Left lung (tissue), 10 donors: ENCODE results near the gene FYN. TPM values are rescaled to one million over a fixed set of nuclear protein-coding genes. Genes with fewer than 3 reads are reported as not detected.

Experiments used
- ATAC-seq: fragments of 200-7000 bp; cut with Tn5 transposase; one replicate; pipeline ENCODE4 v1.9.1; 2020; ENCODE audit warnings: moderate library complexity
- DNase-seq, 4 donors: peaks; one replicate each; pipeline ENCODE4 v3.0.0-alpha.2; 2013 to 2020
- H3K27ac ChIP-seq, 2 donors: fragments of 200-600 bp; sonication (generic) in 1 of 2; one replicate each; pipeline versions ENCODE4 v1.5.0 to v1.8.0; 2020 to 2021
- H3K27me3 ChIP-seq, 2 donors: fragments of 200-600 bp; sonication (generic) in 1 of 2; one replicate each; pipeline versions ENCODE4 v1.5.0 to v1.8.0; 2020 to 2021
- H3K36me3 ChIP-seq, 2 donors: fragments of 200-600 bp; sonication (generic) in 1 of 2; one replicate each; pipeline versions ENCODE4 v1.5.0 to v1.8.0; 2020 to 2021
- H3K4me1 ChIP-seq, 2 donors: fragments of 200-600 bp; one replicate each; pipeline ENCODE4 v1.8.0; 2021
- H3K4me3 ChIP-seq, 2 donors: fragments of 200-600 bp; sonication (generic) in 1 of 2; one replicate each; pipeline versions ENCODE4 v1.5.0 to v1.8.0; 2020 to 2021; ENCODE audit warnings: mild to moderate bottlenecking in 1 of 2
- H3K9me3 ChIP-seq, 2 donors: fragments of 200-600 bp; sonication (generic) in 1 of 2; one replicate each; pipeline versions ENCODE4 v1.5.0 to v1.8.0; 2020 to 2021
- intact Hi-C, 2 donors: fragments of 100-400 bp; cut with DNase I; formaldehyde crosslinking; loops; one replicate each; pipeline versions ENCODE4 v1.11.2 to v1.14.2; 2022
- polyA plus RNA-seq, 6 donors: library from polyadenylated mRNA; unstranded; fragments of 120-200 nt; gene quantifications; one replicate each; pipeline ENCODE4 v1.2.1, GENCODE V29; 2013; ENCODE audit not compliant: insufficient read length in 6 of 6
- total RNA-seq, 2 donors: library from RNA; stranded (reverse); fragmentation: NEBNext Ultra II Directional; extraction: Animal tissue kit (Norgen Biotek cat#: 25700); gene quantifications; one replicate each; pipeline ENCODE4 v1.2.1, GENCODE V29; 2021
- TF ChIP-seq, protein P1 (sequence below), 2 donors: fragments of 200-600 bp; sonication (generic) in 1 of 2; IDR thresholded peaks; one replicate each; pipeline versions ENCODE4 v1.5.0 to v1.8.0; 2021; ENCODE audit warnings: antibody characterized with exemption in 2 of 2
- donor health status: DM: no; HTN: yes; CAD: no.
- donor health status: DM: no; HTN: no; CAD: no.

Gene FYN
- total and polyA plus RNA-seq, 8 donors = 58.8 to 165 (median 144) TPM

GRCh38 chr6:111626441-111626840 lies 246.8 kb downstream of the FYN start:
- peak overlapping the region in 1 of 2 donors; percentile 57 for H3K27ac ChIP-seq
- DNase-seq (peak in 1 of 4 donors; percentile 10), ATAC-seq (peak; percentile 18)
- no peaks in the 10 kb centered on the region for H3K27me3 ChIP-seq
- intact Hi-C loops = no loop called here
- H3K9me3 ChIP-seq = peaks cover 0 to 5% of the 10 kb centered on the region in 2 donors
- TF ChIP-seq, protein P1, sequence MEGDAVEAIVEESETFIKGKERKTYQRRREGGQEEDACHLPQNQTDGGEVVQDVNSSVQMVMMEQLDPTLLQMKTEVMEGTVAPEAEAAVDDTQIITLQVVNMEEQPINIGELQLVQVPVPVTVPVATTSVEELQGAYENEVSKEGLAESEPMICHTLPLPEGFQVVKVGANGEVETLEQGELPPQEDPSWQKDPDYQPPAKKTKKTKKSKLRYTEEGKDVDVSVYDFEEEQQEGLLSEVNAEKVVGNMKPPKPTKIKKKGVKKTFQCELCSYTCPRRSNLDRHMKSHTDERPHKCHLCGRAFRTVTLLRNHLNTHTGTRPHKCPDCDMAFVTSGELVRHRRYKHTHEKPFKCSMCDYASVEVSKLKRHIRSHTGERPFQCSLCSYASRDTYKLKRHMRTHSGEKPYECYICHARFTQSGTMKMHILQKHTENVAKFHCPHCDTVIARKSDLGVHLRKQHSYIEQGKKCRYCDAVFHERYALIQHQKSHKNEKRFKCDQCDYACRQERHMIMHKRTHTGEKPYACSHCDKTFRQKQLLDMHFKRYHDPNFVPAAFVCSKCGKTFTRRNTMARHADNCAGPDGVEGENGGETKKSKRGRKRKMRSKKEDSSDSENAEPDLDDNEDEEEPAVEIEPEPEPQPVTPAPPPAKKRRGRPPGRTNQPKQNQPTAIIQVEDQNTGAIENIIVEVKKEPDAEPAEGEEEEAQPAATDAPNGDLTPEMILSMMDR (IDR thresholded peaks at IDR 0.05) = no peak
- H3K4me3 ChIP-seq = no peak overlapping the region
- peaks cover 0 to 10% of the 10 kb centered on the region in 2 donors for H3K4me1 ChIP-seq
- H3K36me3 ChIP-seq = no peaks in the 10 kb centered on the region

DNA sequence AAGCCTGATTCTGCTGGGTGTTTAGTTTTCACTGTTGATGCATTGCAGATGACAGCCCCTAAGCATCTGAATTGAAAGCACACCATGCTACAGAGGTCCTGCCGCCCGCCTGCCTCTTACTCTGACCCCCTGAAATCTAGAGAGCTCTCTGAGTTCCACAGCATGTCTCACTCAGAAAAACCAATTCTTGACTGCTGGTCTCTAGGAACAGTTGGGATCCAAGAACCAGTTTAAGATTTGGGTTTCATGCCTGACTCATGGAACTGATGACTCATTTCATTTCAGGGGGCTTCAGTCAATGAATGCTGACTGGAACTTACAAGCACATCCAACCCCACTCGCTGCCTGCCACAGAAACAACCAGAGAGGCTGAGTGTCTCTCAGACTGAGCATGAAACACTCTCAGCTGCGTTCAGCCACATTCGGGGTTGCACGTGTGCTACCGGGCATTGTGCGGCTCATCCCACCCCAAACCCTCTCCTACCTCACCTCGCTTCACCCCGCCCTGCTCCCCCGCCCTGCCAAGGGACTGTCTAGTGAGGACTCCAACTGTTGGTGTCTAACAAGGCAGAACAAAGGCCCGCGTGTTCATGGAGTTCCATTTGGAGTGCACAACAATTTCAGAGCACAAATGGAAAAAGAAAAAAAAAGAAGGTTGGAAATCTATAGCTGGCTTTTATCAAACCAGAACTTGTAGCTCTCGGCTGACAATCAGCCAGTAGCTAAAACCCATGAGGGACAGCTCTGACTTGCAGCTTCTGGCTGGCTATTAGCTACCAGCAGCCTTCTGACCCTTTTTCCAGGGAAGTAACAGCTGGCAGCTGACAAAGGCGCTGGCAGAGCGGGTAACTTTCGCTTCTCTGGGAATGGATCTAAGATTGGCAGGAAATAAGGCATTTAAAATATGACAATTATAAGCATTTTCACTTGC lies 247.5 kb downstream of the FYN start:
- Histone ChIP-seq H3K27ac (peak overlapping the region; percentile 57 to 60), H3K27me3 (no peaks in the 10 kb centered on the region), H3K4me3 (no peak overlapping the region), H3K9me3 (peaks cover 0 to 5% of the 10 kb centered on the region in 2 donors), H3K36me3 (no peaks in the 10 kb centered on the region), H3K4me1 (peaks cover 0 to 10% of the 10 kb centered on the region in 2 donors)
- intact Hi-C loops = no loop called here
- TF ChIP-seq, protein P1 (IDR thresholded peaks at IDR 0.05) = no peak
- ATAC-seq (peak; percentile 63), DNase-seq (peak in 1 of 4 donors; percentile 60)

DNA sequence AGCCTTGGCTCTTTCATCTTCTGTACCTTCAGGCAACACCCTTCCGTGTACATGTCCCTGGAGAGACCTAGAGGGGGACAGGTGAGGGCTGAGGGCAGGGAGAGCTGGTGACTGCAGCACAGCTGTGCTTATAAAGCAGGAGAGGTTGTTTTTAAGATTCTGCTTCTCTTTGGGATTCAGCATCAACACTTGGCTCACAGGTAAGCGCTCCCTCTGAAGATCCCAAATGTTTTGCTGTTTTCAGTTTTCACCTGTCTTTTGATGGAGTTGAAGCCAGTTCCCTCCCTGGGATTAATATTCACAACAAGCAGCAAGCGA lies 248.2 kb downstream of the FYN start:
- Histone ChIP-seq H3K4me3 (no peak overlapping the region), H3K27me3 (no peaks in the 10 kb centered on the region), H3K9me3 (peaks cover 0 to 5% of the 10 kb centered on the region in 2 donors), H3K36me3 (no peaks in the 10 kb centered on the region), H3K4me1 (peaks cover 0 to 10% of the 10 kb centered on the region in 2 donors), H3K27ac (peak overlapping the region in 1 of 2 donors; percentile 57)
- intact Hi-C loops = no loop called here
- DNase-seq (no peak), ATAC-seq (no peak)
- TF ChIP-seq, protein P1 (IDR thresholded peaks at IDR 0.05) = no peak

DNA sequence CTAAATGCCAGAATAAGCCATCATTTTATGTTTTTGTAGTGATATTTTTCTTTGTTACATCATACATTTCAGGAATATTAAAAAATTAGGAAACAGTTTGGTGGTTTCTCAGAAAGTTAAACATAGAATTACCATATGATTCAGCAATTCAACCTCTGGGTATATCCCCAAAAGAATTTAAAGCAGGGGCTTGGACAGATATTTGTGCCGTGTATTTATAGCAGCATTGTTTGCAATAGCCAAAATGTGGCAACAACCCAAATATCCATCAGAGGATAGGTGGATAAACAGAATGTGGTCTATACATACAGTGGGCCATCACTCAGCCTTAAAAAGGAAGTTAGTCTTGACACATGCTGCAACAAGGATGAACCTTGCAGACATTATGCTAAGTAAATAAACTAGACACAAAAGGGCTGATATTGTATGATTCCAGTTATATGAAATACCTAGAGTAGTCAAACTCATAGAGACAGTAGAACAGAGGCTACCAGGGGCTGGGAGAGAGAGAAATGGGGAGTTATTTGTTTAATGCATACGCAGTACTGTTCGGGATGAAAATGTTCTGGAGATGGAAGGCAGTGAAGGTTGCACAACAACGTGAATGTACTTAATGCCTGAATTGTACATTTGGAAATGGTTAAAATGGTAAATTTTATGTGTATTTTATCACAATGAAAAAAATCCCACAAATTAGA lies 248.7 kb downstream of the FYN start:
- Histone ChIP-seq H3K4me1 (peaks cover 0 to 10% of the 10 kb centered on the region in 2 donors), H3K27ac (no peak overlapping the region), H3K4me3 (no peak overlapping the region), H3K27me3 (no peaks in the 10 kb centered on the region), H3K9me3 (peaks cover 0 to 5% of the 10 kb centered on the region in 2 donors), H3K36me3 (no peaks in the 10 kb centered on the region)
- ATAC-seq (no peak), DNase-seq (no peak)
- TF ChIP-seq, protein P1 (IDR thresholded peaks at IDR 0.05) = no peak
- intact Hi-C loops = no loop called here
